Neural progenitor cell (in vitro differentiated cells): ENCODE measurements around the gene SPTB. TPM values are rescaled to one million over a fixed set of nuclear protein-coding genes. Genes with fewer than 3 reads are reported as not detected.
A peak's percentile ranks its signal among the peaks of the same experiment; 100 is the strongest.

Source experiments
- DNase-seq: peaks from one replicate; pipeline ENCODE4 v3.0.0-alpha.2; 2016; ENCODE audit warnings: low spot score
- H2AFZ ChIP-seq: fragments of 200-600 bp; sonication (generic); replicated peaks from 2 replicates; pipeline ENCODE4 v1.6.1; 2016; ENCODE audit warnings: antibody characterized with exemption
- H3F3A ChIP-seq: fragments of 200-600 bp; sonication (generic); 2 replicates; pipeline ENCODE4 v1.6.1; 2016; ENCODE audit warnings: antibody characterized with exemption, low read depth
- H3K27ac ChIP-seq: fragments of 200-600 bp; sonication (generic); 2 replicates; pipeline ENCODE4 v1.5.1; 2016; ENCODE audit warnings: mild to moderate bottlenecking
- H3K27me3 ChIP-seq: fragments of 200-600 bp; sonication (generic); 2 replicates; pipeline ENCODE4 v1.6.1; 2016; ENCODE audit warnings: mild to moderate bottlenecking, moderate library complexity
- H3K36me3 ChIP-seq: fragments of 200-600 bp; sonication (generic); 2 replicates; pipeline ENCODE4 v1.5.1; 2016
- H3K4me1 ChIP-seq: fragments of 200-600 bp; sonication (generic); 2 replicates; pipeline ENCODE4 v1.6.1; 2016; ENCODE audit warnings: mixed run types
- H3K4me2 ChIP-seq: fragments of 200-600 bp; sonication (generic); 2 replicates; pipeline ENCODE4 v1.6.1; 2016
- H3K4me3 ChIP-seq: fragments of 200-600 bp; sonication (generic); 2 replicates; pipeline ENCODE4 v1.5.1; 2016
- H3K79me2 ChIP-seq: fragments of 200-600 bp; sonication (generic); 2 replicates; pipeline ENCODE4 v1.6.1; 2016; ENCODE audit warnings: low read depth
- H3K9ac ChIP-seq: fragments of 200-600 bp; sonication (generic); 2 replicates; pipeline ENCODE4 v1.6.1; 2016
- H3K9me3 ChIP-seq: fragments of 200-600 bp; sonication (generic); 2 replicates; pipeline ENCODE4 v1.5.1; 2016; ENCODE audit warnings: low read depth
- H4K20me1 ChIP-seq: fragments of 200-600 bp; sonication (generic); 2 replicates; pipeline ENCODE4 v1.6.1; 2016; ENCODE audit warnings: low read depth
- H3K27ac Mint-ChIP-seq: 3 replicates; pipeline ENCODE4 v1.8.0; 2021; ENCODE audit warnings: mixed read lengths
- H3K27me3 Mint-ChIP-seq: 2 replicates; pipeline ENCODE4 v1.8.0; 2022; ENCODE audit warnings: low read depth, mild to moderate bottlenecking, inconsistent platforms, moderate library complexity, mixed read lengths; ENCODE audit not compliant: insufficient read depth
- H3K36me3 Mint-ChIP-seq: 3 replicates; pipeline ENCODE4 v1.8.0; 2021; ENCODE audit warnings: mixed read lengths
- H3K4me1 Mint-ChIP-seq: 3 replicates; pipeline ENCODE4 v1.8.0; 2021; ENCODE audit warnings: mixed read lengths
- H3K4me3 Mint-ChIP-seq: 3 replicates; pipeline ENCODE4 v1.8.0; 2021; ENCODE audit warnings: mild to moderate bottlenecking, moderate library complexity, mixed read lengths
- H3K9me3 Mint-ChIP-seq: 3 replicates; pipeline ENCODE4 v1.8.0; 2020; ENCODE audit warnings: mixed read lengths
- CTCF ChIP-seq: fragments of 200-600 bp; sonication (generic); IDR thresholded peaks from 2 replicates; pipeline ENCODE4 v1.5.1; 2017; ENCODE audit warnings: antibody characterized with exemption, mild to moderate bottlenecking
- EZH2 ChIP-seq: fragments of 200-600 bp; sonication (generic); IDR thresholded peaks from 2 replicates; pipeline ENCODE4 v1.6.1; 2017; ENCODE audit warnings: antibody characterized with exemption, mild to moderate bottlenecking, moderate library complexity
- EZH2phosphoT487 ChIP-seq: fragments of 200-600 bp; sonication (generic); IDR thresholded peaks from 2 replicates; pipeline ENCODE4 v1.6.1; 2017; ENCODE audit warnings: antibody characterized with exemption
- total RNA-seq: library from RNA; depleted of rRNA; stranded (reverse); fragments of >200 nt; gene quantifications from 2 replicates; pipeline ENCODE4 v1.2.3, GENCODE V29; 2015; ENCODE audit warnings: low replicate concordance

SPTB gene
- total RNA-seq, 1 donor from 2014 or later = 0.09 TPM

DNA sequence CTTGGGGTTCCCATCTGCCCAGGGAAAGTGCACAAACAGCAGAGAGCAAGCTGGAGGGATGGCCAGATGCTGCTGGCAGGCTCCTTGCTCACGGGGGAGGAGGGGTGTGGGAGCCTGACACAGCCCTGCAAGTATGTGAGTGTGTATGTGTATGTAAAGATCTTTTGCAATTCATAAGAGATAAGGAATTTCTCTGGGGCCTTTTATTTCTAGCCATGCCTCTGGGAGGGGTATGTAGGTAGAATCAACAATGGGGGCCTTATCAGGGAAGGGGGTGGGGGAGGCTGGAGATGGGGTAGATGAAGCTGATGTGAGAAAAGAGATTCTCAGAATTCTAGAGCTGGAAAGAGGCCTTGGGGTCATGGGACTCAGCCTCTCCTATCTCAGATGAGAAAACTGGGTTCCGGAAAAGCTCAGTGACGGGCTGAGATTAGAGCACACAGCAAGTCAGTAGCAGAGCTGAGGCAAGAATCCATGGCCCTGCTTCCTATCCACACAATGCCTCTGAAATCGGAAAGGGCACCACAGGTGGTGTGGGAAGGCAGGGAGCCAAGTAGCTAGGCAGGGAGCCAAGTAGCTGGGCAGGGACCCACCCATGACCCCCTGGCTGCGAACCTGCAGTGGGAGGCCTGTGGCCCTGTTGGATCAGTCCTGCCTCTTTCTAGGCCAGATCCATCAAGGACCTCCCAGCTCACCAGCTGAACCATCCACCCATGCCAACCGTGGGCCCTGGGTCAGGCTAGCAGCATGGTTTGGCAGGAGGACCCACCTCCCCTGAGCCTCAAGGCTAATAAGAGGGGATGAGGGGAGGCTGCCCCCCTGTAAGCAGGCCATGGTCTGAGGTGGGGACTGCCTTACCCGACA is 120.8 kb downstream of the SPTB start:
- Histone ChIP-seq H2AFZ (no peak overlapping the region), H3F3A (peaks cover 6% of the 10 kb centered on the region), H3K9ac (no peak overlapping the region), H4K20me1 (no peaks in the 10 kb centered on the region), H3K36me3 (no peaks in the 10 kb centered on the region), H3K4me1 (peaks cover 34% of the 10 kb centered on the region), H3K27me3 (peaks cover under 1% of the 10 kb centered on the region), H3K27ac (no peak overlapping the region), H3K4me3 (no peak overlapping the region), H3K4me2 (no peak overlapping the region), H3K9me3 (no peaks in the 10 kb centered on the region), H3K79me2 (no peaks in the 10 kb centered on the region)
- Mint-ChIP-seq H3K36me3 (no peaks in the 10 kb centered on the region), H3K27ac (peak overlapping the region; percentile 42), H3K9me3 (peaks cover 2% of the 10 kb centered on the region), H3K27me3 (peaks cover 15% of the 10 kb centered on the region), H3K4me3 (no peak overlapping the region), H3K4me1 (peaks cover 44% of the 10 kb centered on the region)
- DNase-seq = no peak
- TF ChIP-seq CTCF (no peak), EZH2 (no peak), EZH2phosphoT487 (no peak)

DNA sequence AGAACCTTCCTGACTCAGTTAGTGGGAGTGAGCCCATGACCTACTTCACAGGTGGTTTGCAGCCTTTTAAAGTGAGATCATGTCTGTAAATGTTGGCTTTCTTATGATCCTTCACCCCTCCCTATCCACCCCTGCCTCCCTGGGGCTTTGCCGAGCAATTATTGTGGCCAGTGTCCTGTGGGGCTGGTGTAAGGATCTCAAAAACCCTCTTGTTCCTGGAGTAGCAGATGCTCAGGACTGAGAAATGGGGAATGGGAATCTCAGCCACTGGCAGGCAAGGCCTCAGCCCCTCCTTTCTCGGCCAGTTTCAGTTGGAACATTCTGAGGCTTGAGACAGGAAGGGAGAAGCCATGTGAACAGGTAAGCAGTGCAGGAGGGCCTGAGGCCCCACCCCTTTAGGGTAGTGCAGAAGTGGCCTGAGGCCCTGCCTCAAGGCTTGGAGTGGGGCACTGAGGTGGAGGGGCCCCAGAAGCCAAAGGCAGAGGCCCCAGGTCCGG is 121.6 kb downstream of the SPTB start:
- TF ChIP-seq EZH2phosphoT487 (no peak), EZH2 (no peak), CTCF (no peak)
- H3K4me1 Mint-ChIP-seq = peaks cover 36% of the 10 kb centered on the region
- no peaks in the 10 kb centered on the region for H3K9me3 ChIP-seq
- H3K4me3 Mint-ChIP-seq = no peak overlapping the region
- DNase-seq = no peak
- H3K4me1 ChIP-seq = peaks cover 26% of the 10 kb centered on the region
- no peaks in the 10 kb centered on the region for H3K36me3 ChIP-seq
- no peaks in the 10 kb centered on the region for H3K27me3 ChIP-seq
- H2AFZ ChIP-seq = peak overlapping the region; percentile 60
- no peak overlapping the region for H3K4me3 ChIP-seq
- H3K9me3 Mint-ChIP-seq = peaks cover 2% of the 10 kb centered on the region
- H3K27me3 Mint-ChIP-seq = peaks cover 11% of the 10 kb centered on the region
- no peaks in the 10 kb centered on the region for H3K79me2 ChIP-seq
- no peaks in the 10 kb centered on the region for H3K36me3 Mint-ChIP-seq
- H4K20me1 ChIP-seq = no peaks in the 10 kb centered on the region
- H3K9ac ChIP-seq = no peak overlapping the region
- H3F3A ChIP-seq = no peaks in the 10 kb centered on the region
- H3K4me2 ChIP-seq = no peak overlapping the region
- no peak overlapping the region for H3K27ac Mint-ChIP-seq
- H3K27ac ChIP-seq = no peak overlapping the region

GRCh38 chr14:64757601-64758000 is 122.1 kb downstream of the SPTB start:
- no peak for DNase-seq
- Histone ChIP-seq H3K4me2 (no peak overlapping the region), H3K27me3 (no peaks in the 10 kb centered on the region), H3K9me3 (no peaks in the 10 kb centered on the region), H3K9ac (no peak overlapping the region), H3K4me3 (no peak overlapping the region), H3K79me2 (no peaks in the 10 kb centered on the region), H3K27ac (no peak overlapping the region), H3F3A (no peaks in the 10 kb centered on the region), H3K36me3 (no peaks in the 10 kb centered on the region), H4K20me1 (no peaks in the 10 kb centered on the region), H3K4me1 (peaks cover 21% of the 10 kb centered on the region), H2AFZ (peak overlapping the region; percentile 60)
- Mint-ChIP-seq H3K4me1 (peaks cover 31% of the 10 kb centered on the region), H3K27me3 (peaks cover 9% of the 10 kb centered on the region), H3K36me3 (no peaks in the 10 kb centered on the region), H3K4me3 (no peak overlapping the region), H3K27ac (no peak overlapping the region), H3K9me3 (peaks cover 2% of the 10 kb centered on the region)
- no peak for TF ChIP-seq CTCF
- no peak for TF ChIP-seq EZH2phosphoT487
- no peak for TF ChIP-seq EZH2
